ENCODE results near the gene PRTG.

GRCh38 chr15:55618387-55618786, 124.6 kb downstream of the PRTG start:
- TF ChIP-seq CTCF (IDR thresholded peaks at IDR 0.05 in 4 of 5, conservative IDR thresholded peaks at IDR 0.05 in 1 of 5) = no peak
- TF ChIP-seq POLR2A (IDR thresholded peaks at IDR 0.05) = no peak
